Kidney glomerular epithelial cell (primary cell): Measurements from ENCODE around the gene LIPC.

Experiments used
- DNase-seq: peaks from one replicate; lab custom pipeline; 2025; lab: John Stamatoyannopoulos, UW

Gene LIPC

GRCh38 chr15:58495891-58496408 lies 64.2 kb downstream of the LIPC start:
- no peak for DNase-seq

GRCh38 chr15:58497046-58497785 lies 65.4 kb downstream of the LIPC start:
- DNase-seq = peak; percentile 52

GRCh38 chr15:58498821-58499580 lies 67.2 kb downstream of the LIPC start:
- peak; percentile 99 for DNase-seq

- DNase-seq = peak; percentile 21
These were observed 69.2 kb downstream of the LIPC start for GRCh38 chr15:58501006-58501405.

GRCh38 chr15:58501636-58502188 lies 69.9 kb downstream of the LIPC start:
- peak; percentile 91 for DNase-seq

GRCh38 chr15:58503139-58504027 lies 71.6 kb downstream of the LIPC start:
- DNase-seq = no peak

- DNase-seq = no peak
These were observed 73.0 kb downstream of the LIPC start for GRCh38 chr15:58504674-58505234.

- DNase-seq = no peak
These were observed 73.8 kb downstream of the LIPC start for GRCh38 chr15:58505581-58505980.

GRCh38 chr15:58506064-58506490 lies 74.3 kb downstream of the LIPC start:
- no peak for DNase-seq

- DNase-seq = no peak
These were observed 75.2 kb downstream of the LIPC start for GRCh38 chr15:58506783-58507668.

- no peak for DNase-seq
These were observed 77.8 kb downstream of the LIPC start for GRCh38 chr15:58509556-58509955.

- peak; percentile 22 for DNase-seq
These were observed 79.2 kb downstream of the LIPC start for GRCh38 chr15:58510715-58511598.

- DNase-seq = no peak
These were observed 79.8 kb downstream of the LIPC start for GRCh38 chr15:58511599-58511987.

GRCh38 chr15:58512522-58512921 lies 80.7 kb downstream of the LIPC start:
- no peak for DNase-seq

- no peak for DNase-seq
These were observed 81.2 kb downstream of the LIPC start for GRCh38 chr15:58513008-58513407.

- no peak for DNase-seq
These were observed 82.0 kb downstream of the LIPC start for GRCh38 chr15:58513726-58514336.

GRCh38 chr15:58515807-58516206 lies 84.0 kb downstream of the LIPC start:
- no peak for DNase-seq

- no peak for DNase-seq
These were observed 85.5 kb downstream of the LIPC start for GRCh38 chr15:58517252-58517681.
